Raji (cell line): ENCODE measurements around the gene MPPED2.

Source experiments
- POLR2A ChIP-seq: IDR thresholded peaks from 2 replicates; pipeline ENCODE4 v1.6.1; 2011; ENCODE audit warnings: low read depth, low read length, control low read depth; ENCODE audit not compliant: insufficient read depth

The MPPED2 gene

DNA sequence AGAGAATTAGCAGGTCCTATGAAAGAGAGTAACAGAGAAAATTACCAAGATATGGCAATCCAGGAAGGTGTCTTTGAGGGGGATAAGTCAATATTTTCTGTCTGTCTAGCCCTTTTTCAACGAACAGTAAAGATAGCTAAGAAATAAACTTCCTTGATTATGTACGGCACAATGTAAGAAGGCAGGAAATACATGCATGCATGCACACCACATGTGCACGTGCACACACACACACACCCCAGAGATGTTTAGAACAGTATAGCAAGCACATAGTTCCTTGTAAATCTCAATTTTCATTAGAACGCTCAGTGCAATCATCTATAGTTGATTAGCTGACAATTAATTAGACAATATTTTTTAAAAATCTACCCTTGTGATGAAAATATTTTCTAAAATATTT lies 74.7 kb downstream of the MPPED2 start:
- no peak for TF ChIP-seq POLR2A

DNA sequence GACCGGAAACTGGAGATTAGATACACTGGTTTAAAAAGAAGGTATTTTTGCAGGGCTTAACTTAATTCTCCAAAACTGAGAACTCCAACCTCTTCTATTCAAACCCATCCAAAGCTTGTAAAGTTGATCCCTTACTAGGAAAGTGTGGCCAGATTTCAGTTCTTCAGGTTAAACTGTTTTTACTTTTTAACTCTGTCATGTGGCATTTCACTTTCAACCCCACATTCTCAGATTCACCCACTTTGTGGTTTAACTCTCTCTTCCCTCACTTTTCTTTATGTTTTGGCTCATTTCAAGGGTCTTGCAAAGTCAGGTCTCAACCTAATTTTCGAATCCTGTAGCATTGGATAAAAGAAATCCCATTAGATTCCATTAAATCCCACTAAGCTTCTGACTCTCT lies 75.4 kb downstream of the MPPED2 start:
- no peak for TF ChIP-seq POLR2A

DNA sequence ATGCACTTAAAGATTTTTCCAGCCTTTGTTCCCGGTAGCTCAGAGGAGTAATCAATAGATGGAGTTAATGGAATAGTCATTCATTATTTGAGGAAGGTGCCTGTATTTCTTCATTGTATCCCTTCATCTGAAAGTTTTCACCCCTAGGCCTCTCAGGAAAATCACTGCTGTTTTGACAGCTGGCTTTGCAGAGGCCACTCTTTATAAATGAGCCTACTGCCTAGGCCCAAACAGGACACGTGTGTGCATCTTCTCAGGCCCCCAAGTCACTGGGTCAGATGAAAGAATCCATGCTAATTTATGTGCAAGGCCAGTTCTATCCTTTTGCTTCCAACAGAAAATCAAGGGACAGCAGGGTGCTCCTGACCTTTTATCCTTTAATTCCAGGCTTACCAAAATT lies 76.8 kb downstream of the MPPED2 start:
- TF ChIP-seq POLR2A = no peak

DNA sequence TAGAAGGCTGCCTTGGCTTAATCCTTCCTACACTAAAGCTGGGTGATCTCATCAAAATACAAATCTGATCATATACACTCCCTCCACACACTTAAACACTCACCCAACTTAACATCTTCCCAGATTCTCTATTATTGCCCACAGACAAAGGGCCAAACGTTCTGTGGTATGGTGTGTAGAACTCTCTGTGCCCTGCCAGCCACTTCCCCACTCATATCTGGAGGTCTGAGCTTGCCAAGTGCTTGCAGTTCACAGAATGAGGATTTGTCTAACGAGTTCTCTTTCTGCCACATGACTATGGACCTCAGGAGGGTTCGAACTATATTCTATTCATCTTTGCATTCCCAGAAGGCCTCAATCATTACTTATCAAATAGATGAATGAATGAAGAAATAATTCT lies 77.6 kb downstream of the MPPED2 start:
- TF ChIP-seq POLR2A = no peak

DNA sequence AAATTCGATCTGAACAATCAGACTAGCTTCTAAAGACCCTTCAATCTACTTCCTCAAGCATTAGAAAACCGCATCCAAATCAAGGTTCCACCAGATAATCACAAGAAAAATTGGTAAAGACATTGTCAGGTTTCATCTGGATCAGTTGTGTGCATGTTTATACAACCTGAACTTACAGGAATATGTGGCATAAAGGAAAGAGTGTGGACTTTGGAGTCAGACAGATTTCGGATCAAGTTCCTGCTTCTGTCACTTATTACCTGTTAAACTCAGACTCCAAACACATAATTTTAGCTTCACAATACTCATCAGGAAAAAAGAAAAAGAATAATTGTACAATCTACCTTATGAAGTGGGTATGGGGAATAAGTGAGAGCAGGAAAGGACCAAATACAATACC lies 80.5 kb downstream of the MPPED2 start:
- TF ChIP-seq POLR2A = no peak

DNA sequence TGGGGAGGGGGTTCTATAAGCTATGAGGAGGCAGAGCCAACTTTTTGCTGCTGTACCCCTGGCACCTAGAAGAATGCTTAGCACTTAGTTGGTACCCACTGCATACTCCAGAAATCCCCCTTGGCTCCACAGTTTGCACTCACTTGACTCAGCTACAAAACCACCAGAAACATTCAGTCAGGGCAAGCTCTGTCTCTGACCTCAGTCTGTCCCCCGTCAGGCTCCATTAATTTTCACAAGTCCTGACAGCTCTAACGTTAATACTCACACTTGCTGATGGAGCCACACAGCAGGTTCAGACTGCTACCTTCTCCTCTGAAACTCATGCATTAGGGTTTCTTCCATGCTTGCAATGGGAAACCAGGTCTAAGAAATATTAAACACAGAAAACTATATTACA lies 81.7 kb downstream of the MPPED2 start:
- no peak for TF ChIP-seq POLR2A

DNA sequence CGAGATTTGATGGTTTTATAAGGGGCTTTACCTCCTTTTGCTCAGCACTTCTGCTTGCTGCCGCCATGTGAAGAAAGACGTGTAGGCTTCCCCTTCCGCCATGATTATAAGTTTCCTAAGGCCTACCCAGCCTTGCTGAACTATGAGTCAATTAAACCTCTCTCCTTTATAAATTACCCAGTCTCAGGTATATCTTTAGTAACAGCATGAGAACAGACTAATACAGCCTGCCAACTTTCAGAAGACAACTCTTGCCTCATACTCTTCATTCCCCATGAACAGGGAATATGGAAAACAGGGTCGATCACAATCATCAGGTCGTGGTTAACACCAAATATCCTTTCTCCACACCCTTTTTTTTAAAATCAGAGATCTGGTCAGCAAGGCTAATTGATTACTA lies 83.0 kb downstream of the MPPED2 start:
- no peak for TF ChIP-seq POLR2A

DNA sequence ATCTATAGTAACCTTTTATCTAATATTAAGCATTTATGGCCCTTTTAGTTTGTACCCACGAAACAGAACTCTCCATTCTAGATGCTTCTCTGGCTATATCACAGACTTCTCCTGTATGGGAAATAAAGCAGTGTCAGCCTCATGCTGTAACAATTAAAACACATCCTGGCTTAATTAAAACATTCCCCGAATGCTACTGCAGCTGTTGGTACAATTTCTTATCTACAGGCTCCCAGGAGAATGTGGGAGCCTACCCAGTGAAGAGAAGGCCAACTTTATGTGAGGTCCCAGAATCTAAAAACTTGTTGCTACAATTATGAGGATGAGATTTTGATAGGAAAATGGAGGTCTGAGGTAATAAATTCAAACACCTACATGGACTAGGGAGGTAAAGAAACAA lies 83.8 kb downstream of the MPPED2 start:
- TF ChIP-seq POLR2A = no peak

DNA sequence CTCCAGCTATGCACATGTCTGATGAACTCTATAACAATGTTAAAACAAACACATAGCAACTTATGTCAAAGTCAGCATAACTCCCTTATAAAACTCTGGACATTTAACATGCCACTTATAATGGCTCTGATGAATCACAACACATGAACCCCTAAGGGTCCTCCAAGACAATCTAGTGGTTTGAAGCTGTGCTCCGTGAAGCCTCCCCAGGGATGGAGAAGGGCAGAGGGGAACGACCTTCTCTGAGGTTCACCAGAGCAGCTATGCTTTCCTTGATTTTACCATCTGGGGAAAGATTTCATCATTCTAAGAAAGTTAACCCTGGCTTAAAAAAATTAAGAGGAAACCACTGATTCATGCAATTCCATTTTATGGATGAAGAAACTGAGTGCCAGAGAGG lies 84.4 kb downstream of the MPPED2 start:
- TF ChIP-seq POLR2A = no peak

DNA sequence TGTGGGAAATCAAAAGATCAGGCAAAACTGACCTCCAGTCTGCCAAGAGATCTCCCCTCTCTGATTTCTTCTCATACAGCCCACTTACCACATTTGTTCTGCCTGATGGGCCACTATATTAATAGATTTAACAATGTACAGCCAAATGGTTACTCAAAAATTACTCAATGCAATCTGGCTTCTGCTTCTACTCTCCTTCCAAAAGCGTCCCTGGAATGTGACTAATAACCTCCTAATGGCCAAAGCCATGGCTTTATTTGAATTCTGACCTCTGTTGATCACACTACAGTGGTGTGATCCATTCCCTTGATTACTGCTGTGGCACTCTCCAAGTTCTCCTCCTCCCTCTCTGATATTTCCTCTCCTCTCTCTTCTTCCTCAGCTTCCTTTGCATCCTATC lies 86.2 kb downstream of the MPPED2 start:
- TF ChIP-seq POLR2A = no peak

DNA sequence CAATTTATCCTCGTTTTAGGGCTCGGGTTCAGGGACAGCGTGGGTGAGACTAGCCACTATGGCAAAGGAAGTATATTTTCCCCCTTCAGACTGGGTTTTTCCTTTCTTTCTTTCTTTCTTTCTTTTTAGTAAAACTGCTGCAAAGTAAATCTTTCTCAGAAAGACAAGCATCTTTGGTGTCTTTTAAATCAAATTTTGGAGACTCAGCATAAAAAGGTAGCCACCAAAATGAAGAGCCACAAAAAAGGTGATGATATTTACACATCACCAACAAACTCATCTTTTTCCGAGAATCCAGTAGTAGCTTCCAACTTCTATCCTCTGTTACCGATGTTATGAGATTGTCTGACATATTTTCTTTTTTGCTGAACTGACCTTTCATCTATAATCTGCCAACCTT lies 88.6 kb downstream of the MPPED2 start:
- no peak for TF ChIP-seq POLR2A

DNA sequence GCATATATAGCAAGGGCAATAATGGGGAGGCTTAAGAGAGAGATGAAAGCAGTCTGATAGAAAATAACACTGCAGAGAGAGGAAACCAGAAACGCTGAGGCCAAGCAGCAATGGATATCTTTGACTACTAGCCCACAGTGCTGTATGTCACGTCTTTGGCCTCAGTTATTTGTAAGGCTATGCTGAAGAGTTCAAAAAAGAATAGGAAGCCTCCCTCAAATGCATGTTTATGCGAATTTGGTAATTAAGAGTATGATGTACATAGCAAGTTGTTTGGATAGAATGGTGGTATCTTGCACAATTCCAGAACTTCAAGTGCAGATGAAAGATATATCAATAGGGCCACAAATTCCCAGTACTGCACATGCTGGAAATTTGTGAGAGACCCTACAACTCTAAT lies 89.2 kb downstream of the MPPED2 start:
- TF ChIP-seq POLR2A = no peak

DNA sequence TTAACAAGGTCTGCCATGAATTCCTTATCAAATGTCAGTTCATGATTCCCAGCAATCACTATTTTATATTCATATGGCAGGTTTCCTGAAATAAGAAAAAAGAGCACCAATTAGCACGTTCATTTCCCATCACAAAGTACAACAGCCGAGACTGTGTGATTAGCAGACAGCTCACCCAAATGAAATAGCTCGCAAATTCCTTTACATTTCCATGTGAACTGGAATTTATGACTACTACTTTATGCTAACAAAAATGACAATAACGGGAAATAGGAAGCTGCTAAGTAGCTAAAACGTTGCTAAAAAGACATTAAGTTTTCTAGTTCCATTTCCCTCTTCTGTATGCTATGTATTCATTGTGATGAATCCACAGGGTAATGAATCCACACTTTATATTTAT lies 90.7 kb downstream of the MPPED2 start:
- no peak for TF ChIP-seq POLR2A

DNA sequence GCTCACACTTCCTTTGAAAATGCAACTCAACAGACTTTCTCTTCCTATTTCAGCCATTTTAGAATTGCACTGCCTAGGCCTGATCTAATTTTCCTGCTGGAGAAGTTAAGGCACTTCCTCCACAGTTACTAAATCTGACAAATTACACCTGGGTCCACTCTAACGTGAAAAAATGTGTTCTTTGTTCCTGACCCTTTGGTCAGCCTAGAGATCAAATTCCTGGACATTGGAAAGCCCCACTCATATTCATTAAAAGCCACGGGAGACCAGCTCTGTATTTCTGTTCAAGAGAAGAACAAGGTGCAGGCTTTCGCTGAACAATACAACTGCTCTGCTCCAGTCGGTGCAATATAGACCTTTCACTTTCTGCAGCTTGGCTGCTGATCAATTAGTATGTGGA lies 96.6 kb downstream of the MPPED2 start:
- no peak for TF ChIP-seq POLR2A

DNA sequence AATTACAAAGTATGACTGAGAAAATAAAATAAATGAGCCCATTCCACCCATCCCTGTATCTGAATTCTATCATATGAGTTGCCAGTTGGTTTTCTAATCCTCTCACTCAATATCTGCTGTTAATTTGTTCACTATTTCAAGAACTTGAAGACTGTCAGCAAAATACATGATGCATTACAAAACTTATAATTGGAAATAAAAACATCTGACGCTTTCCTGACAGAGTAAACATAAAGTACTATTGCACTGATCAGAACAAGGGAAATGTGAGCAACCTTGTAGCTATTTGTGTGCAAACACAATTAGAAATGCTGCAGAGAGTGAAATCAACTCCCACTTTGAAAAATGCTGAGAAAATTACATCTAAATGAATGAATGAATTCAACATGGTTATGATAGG lies 97.1 kb downstream of the MPPED2 start:
- TF ChIP-seq POLR2A = no peak

DNA sequence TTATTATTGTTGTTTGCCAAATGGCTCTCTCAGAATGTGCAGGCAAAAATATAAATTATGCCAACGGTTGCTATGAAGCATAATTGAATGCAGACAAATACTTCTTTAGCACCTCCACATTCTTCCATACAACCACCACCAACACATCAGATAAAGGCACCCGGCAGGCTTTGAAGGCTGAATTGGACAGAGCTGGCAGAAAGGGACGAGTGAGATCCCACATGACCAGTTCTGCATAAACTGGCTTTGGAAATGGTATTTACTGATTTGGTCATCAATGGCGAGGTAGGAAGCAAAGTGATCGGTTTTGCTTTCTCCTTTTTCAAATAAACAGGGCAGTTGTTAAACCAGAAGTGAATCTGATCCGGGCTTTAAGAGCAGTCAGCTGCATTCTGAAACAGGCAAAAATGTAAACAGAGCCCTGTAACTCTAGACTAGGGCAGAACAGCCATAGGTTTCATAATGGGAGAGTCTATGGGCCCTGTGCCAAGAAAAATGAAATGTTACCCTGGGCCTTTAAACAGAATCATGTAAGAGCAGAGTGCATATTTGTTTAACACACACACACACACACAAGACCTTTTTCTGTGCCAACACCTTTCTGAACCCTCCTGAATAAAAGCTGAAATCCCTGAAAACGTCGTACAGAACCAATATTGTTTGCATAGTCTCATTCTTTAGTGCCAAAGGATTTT lies 97.7 kb downstream of the MPPED2 start:
- TF ChIP-seq POLR2A = no peak

DNA sequence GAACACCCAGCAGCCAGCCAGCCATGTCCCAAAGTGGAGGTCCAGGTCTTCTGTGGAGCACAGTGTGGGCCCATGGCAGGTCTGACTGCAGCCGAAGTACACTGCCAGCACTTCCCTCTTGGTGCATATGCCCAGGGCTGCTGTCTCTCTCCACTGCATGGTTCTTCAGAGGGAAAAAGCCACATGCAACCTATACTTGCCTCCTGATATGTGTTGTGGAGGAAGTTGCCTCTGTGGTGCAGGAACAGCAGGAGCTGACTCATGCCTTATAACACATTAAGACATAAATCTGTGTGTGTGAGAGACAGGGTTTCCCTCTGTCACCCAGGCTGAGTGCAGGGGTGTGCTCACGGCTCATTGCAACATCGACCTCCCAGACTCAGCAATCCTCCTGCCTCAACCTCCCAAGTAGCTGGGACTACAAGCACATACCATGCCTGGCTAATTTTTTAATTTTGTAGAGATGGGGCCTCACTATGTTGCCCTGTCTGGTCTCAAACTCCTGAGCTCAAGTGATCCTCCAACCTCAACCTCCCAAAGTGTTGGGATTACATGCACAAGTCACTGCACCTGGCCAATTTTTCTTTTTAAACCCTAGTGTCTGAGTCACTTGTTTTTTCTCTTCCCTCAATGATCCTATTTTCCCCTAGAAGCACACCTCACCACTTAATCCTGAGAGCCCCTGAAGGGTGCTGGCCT lies 98.8 kb downstream of the MPPED2 start:
- TF ChIP-seq POLR2A = no peak

DNA sequence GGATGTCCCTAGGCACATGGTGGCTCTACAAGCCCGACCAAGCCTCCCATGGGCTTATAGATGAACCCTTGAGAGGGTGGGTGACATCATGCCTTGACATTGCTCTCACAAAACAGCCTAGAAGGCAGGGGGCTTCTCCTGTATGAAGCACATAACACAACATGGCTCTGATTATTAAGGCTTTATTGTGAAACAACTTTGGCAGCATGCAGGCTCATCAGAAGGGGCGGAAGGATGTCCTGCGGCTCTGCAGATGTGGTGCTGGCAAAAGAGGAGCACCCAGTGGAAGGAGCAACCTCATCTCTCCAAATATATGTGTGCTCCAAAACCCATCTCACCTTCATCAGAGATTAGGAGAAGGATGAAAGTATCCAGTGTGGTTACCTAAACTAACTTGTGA lies 100.4 kb downstream of the MPPED2 start:
- TF ChIP-seq POLR2A = no peak

DNA sequence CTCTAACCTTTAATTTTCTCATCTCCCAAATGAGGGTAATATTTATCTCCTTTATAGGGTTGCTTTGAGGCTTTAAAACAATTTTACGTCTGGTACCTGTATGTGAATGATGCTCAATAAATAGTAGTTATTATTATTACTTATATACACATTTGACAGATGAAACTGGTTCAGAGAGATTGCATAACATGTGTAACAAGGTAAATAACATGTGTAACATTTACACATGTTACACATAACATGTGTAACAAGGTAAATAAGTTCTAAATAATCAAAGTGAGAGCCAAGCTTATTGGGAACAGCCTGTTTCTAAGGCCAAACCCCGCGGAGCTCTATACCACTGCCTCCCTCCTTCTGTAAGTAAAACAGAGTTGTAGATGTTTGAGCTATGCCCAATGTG lies 100.9 kb downstream of the MPPED2 start:
- TF ChIP-seq POLR2A = no peak
